Neural cell (in vitro differentiated cells): ENCODE data around the gene IRX4. TPM values are rescaled to one million over a fixed set of nuclear protein-coding genes. Genes with fewer than 3 reads are reported as not detected.
A peak's percentile ranks its signal among the peaks of the same experiment; 100 is the strongest.

Experiments used
- H2AFZ ChIP-seq: fragments of 200-600, 300-800 bp; sonication (generic), shearing (Covaris generic); 2 replicates; pipeline ENCODE4 v1.6.0; 2014; ENCODE audit warnings: low read depth, mild to moderate bottlenecking, antibody characterized with exemption, low read length, moderate library complexity
- H3F3A ChIP-seq: fragments of 200-600 bp; shearing (Covaris generic); 2 replicates; pipeline ENCODE4 v1.6.1; 2016; ENCODE audit warnings: mild to moderate bottlenecking, moderate library complexity, mixed read lengths, antibody characterized with exemption, low read length; ENCODE audit not compliant: insufficient read depth, poor library complexity, severe bottlenecking
- H3K27ac ChIP-seq: fragments of 200-600, 300-800 bp; sonication (generic), shearing (Covaris generic); 2 replicates; pipeline ENCODE4 v1.5.1; 2014; ENCODE audit warnings: mild to moderate bottlenecking, low read length, moderate library complexity
- H3K27me3 ChIP-seq: fragments of 300-800, 200-600 bp; sonication (generic), shearing (Covaris generic); 2 replicates; pipeline ENCODE4 v1.6.0; 2014; ENCODE audit warnings: mild to moderate bottlenecking, low read depth, low read length, moderate library complexity; ENCODE audit not compliant: insufficient read depth
- H3K36me3 ChIP-seq: fragments of 300-800, 200-600 bp; sonication (generic), shearing (Covaris generic); 2 replicates; pipeline ENCODE4 v1.5.1; 2014; ENCODE audit warnings: mild to moderate bottlenecking, antibody characterized with exemption, low read length, moderate library complexity; ENCODE audit not compliant: insufficient read depth
- H3K4me2 ChIP-seq: fragments of 300-800, 200-600 bp; sonication (generic), shearing (Covaris generic); 2 replicates; pipeline ENCODE4 v1.6.0; 2014; ENCODE audit warnings: mild to moderate bottlenecking, low read length
- H3K4me3 ChIP-seq: fragments of 300-800, 200-600 bp; sonication (generic), shearing (Covaris generic); 2 replicates; pipeline ENCODE4 v1.5.1; 2014; ENCODE audit warnings: mild to moderate bottlenecking, low read length, moderate library complexity
- H3K79me2 ChIP-seq: fragments of 200-600 bp; shearing (Covaris generic); replicated peaks from 2 replicates; pipeline ENCODE4 v1.6.0; 2014; ENCODE audit warnings: mild to moderate bottlenecking, low read length, moderate library complexity; ENCODE audit not compliant: insufficient read depth
- H3K9ac ChIP-seq: fragments of 300-800, 200-600 bp; sonication (generic), shearing (Covaris generic); 2 replicates; pipeline ENCODE4 v1.6.1; 2016; ENCODE audit warnings: mild to moderate bottlenecking, low read length, mixed read lengths
- H3K9me2 ChIP-seq: fragments of 200-600 bp; shearing (Covaris generic); 2 replicates; pipeline ENCODE4 v1.6.1; 2016; ENCODE audit warnings: mild to moderate bottlenecking, low read length, mixed read lengths; ENCODE audit not compliant: insufficient read depth
- H3K9me3 ChIP-seq: fragments of 200-600, 300-800 bp; sonication (generic), shearing (Covaris generic); 2 replicates; pipeline ENCODE4 v1.6.1; 2016; ENCODE audit warnings: mild to moderate bottlenecking, mixed run types, low read length, moderate library complexity, mixed read lengths
- H4K20me1 ChIP-seq: fragments of 200-600 bp; shearing (Covaris generic); 2 replicates; pipeline ENCODE4 v1.6.1; 2016; ENCODE audit warnings: mild to moderate bottlenecking, mixed run types; ENCODE audit not compliant: insufficient read depth
- EZH2 ChIP-seq: fragments of 200-600, 300-800 bp; shearing (Covaris generic), sonication (generic); IDR thresholded peaks from 2 replicates; pipeline ENCODE4 v1.6.1; 2014; ENCODE audit warnings: antibody characterized with exemption, low read length, borderline replicate concordance, mild to moderate bottlenecking; ENCODE audit not compliant: insufficient read depth, poor library complexity, severe bottlenecking
- POLR2AphosphoS5 ChIP-seq: IDR thresholded peaks from 2 replicates; pipeline ENCODE4 v1.6.1; 2012
- RAD21 ChIP-seq: fragments of 450-650 bp; conservative IDR thresholded peaks from 2 replicates; pipeline ENCODE4 v1.6.1; 2014; ENCODE audit warnings: antibody characterized with exemption, mild to moderate bottlenecking, moderate library complexity
- REST ChIP-seq: IDR thresholded peaks from 2 replicates; pipeline ENCODE4 v1.6.1; 2012; ENCODE audit warnings: borderline replicate concordance
- SMC3 ChIP-seq: fragments of 450-650 bp; conservative IDR thresholded peaks from 2 replicates; pipeline ENCODE4 v1.6.1; 2014; ENCODE audit warnings: antibody characterized with exemption, mild to moderate bottlenecking, moderate library complexity; ENCODE audit not compliant: poor library complexity
- polyA plus RNA-seq: library from polyadenylated mRNA; depleted of rRNA; stranded (reverse); fragments of >200 nt; gene quantifications from 2 replicates; pipeline ENCODE4 v1.2.3, GENCODE V29; 2014
- TF ChIP-seq, protein P1 (sequence below): fragments of 450-650 bp; IDR thresholded peaks from 2 replicates; pipeline ENCODE4 v1.5.1; 2014; ENCODE audit warnings: antibody characterized with exemption, mild to moderate bottlenecking, moderate library complexity; ENCODE audit not compliant: poor library complexity, severe bottlenecking

The IRX4 gene
- polyA plus RNA-seq, 1 donor from 2014 or later: not detected

DNA sequence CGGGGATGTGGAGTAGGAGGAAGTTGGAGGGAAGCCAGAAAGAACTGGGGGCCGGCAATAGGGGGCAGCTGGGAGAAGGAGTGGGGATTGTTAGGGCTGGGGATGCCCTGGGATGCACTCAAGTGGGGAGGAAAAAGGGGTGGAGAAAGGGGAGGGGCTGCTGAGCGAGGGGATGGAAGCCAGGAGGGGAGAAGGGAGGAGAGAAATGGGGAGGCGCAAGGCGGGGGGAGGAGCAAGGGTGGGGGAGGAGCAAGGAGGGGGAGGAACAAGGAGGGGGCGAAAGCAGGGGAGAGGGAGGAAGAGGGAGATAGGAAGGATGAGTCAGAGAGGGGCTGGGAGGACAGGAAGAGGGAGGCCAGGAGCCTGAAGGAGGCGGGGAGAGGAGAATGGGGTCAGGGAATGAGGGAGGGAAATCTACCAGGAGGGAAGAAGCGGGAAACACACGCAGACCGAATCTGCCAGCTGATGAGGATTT lies 1.6 kb downstream of the IRX4 start:
- no peak for TF ChIP-seq SMC3
- peak; percentile 19 for TF ChIP-seq EZH2
- TF ChIP-seq, protein P1, sequence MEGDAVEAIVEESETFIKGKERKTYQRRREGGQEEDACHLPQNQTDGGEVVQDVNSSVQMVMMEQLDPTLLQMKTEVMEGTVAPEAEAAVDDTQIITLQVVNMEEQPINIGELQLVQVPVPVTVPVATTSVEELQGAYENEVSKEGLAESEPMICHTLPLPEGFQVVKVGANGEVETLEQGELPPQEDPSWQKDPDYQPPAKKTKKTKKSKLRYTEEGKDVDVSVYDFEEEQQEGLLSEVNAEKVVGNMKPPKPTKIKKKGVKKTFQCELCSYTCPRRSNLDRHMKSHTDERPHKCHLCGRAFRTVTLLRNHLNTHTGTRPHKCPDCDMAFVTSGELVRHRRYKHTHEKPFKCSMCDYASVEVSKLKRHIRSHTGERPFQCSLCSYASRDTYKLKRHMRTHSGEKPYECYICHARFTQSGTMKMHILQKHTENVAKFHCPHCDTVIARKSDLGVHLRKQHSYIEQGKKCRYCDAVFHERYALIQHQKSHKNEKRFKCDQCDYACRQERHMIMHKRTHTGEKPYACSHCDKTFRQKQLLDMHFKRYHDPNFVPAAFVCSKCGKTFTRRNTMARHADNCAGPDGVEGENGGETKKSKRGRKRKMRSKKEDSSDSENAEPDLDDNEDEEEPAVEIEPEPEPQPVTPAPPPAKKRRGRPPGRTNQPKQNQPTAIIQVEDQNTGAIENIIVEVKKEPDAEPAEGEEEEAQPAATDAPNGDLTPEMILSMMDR: no peak
- TF ChIP-seq RAD21: no peak
- no peak for TF ChIP-seq POLR2AphosphoS5
- no peaks in the 10 kb centered on the region for H3F3A ChIP-seq
- H3K4me2 ChIP-seq: no peak overlapping the region
- H3K27me3 ChIP-seq: peaks cover 100% of the 10 kb centered on the region
- no peaks in the 10 kb centered on the region for H3K79me2 ChIP-seq
- H3K27ac ChIP-seq: no peak overlapping the region
- no peak overlapping the region for H3K9ac ChIP-seq
- H3K4me3 ChIP-seq: no peak overlapping the region
- no peaks in the 10 kb centered on the region for H3K36me3 ChIP-seq
- no peaks in the 10 kb centered on the region for H3K9me2 ChIP-seq
- no peaks in the 10 kb centered on the region for H4K20me1 ChIP-seq
- H2AFZ ChIP-seq: no peak overlapping the region
- no peaks in the 10 kb centered on the region for H3K9me3 ChIP-seq

DNA sequence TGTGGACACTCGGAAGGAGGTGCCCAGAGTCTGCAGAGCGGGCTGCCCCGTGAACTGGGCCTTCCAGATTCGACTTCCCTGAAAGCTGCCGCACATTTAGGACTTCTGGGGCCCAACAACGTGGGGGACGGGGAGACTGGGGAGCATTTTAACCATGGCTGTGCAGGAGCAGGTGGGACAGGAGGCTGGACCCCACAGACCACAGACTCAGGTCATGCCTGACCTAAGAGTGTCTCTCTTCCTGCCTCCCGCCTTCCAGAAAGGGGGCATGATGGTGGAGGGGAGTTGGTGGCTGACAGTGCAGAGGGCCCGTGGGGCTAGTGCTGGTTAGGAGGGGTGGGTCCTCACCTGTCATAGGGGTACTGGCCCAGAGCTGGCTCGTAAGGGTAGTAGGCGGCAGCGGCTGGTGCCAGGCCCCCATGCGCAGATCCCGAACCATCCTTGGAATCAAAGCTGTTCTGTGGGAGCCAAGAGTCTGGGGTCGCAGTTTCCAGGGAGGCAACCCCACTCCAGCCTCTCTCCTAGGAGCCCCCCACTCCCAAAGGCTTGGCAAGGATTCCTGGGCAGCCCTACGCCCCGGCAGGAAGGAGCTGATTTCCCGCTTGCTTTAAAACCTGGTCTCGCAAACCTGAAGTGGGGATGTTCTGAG lies 2.2 kb downstream of the IRX4 start:
- TF ChIP-seq EZH2: peak; percentile 58
- TF ChIP-seq REST: no peak
- no peak overlapping the region for H3K4me2 ChIP-seq
- H3K9me2 ChIP-seq: no peaks in the 10 kb centered on the region
- no peaks in the 10 kb centered on the region for H3K36me3 ChIP-seq
- no peaks in the 10 kb centered on the region for H3F3A ChIP-seq
- no peak overlapping the region for H3K27ac ChIP-seq
- no peak overlapping the region for H3K4me3 ChIP-seq
- H4K20me1 ChIP-seq: no peaks in the 10 kb centered on the region
- H3K9ac ChIP-seq: no peak overlapping the region
- H3K27me3 ChIP-seq: peaks cover 100% of the 10 kb centered on the region
- H2AFZ ChIP-seq: no peak overlapping the region
- no peaks in the 10 kb centered on the region for H3K79me2 ChIP-seq
- no peaks in the 10 kb centered on the region for H3K9me3 ChIP-seq
